HepG2 (cell line): ENCODE measurements around the gene RALY. TPM values are rescaled to one million over a fixed set of nuclear protein-coding genes. Genes with fewer than 3 reads are reported as not detected.

Source experiments
- ATAC-seq: fragments of 200-7000 bp; cut with Tn5 transposase; 3 replicates; pipeline ENCODE4 v1.9.1; 2020; ENCODE audit warnings: mild to moderate bottlenecking, moderate library complexity
- BruUV-seq: library from RNA; stranded (reverse); fragments of 400-500 nt; replicated peaks from 2 replicates; lab custom pipeline; 2021; lab: Mats Ljungman, UMichigan
- CTCF ChIA-PET: fragments of 300-600 bp; formaldehyde crosslinking; extraction: SDS; loops from one replicate; lab custom pipeline; 2021; ENCODE audit warnings: low total read pairs, inconsistent platforms, low intra/inter-chr PET ratio; lab: Yijun Ruan, JAX
- POLR2A ChIA-PET: fragments of 350-600 bp; sonication (Branson Sonifier 250); formaldehyde crosslinking; loops from one replicate; lab custom pipeline; 2020; ENCODE audit warnings: antibody characterized with exemption, inconsistent platforms; lab: Yijun Ruan, JAX
- DNase-seq: peaks from one replicate; pipeline ENCODE4 v3.0.0-alpha.2; 2015; ENCODE audit warnings: low spot score
- FAIRE-seq: peaks from 3 replicates; lab custom pipeline; 2011; peaks lifted over from hg19 to GRCh38; lab: Jason Lieb, UNC
- H2AFZ ChIP-seq: one replicate; pipeline ENCODE4 v1.6.1; 2011; ENCODE audit warnings: low read length, inconsistent platforms
- H3K27ac ChIP-seq: fragments of 300-600 bp; 3 replicates; pipeline ENCODE4 v1.8.0; 2011; ENCODE audit warnings: mixed run types, mild to moderate bottlenecking, mixed read lengths, low read length, inconsistent platforms; ENCODE audit not compliant: insufficient read depth; ENCODE audit errors: extremely low read length
- H3K27me3 ChIP-seq, 2 experiments: fragments of 200-600 bp in 1 of 2; 2 replicates in 1 of 2; 3 replicates in 1 of 2; pipeline versions ENCODE4 v1.6.0 to v1.8.0; 2011; ENCODE audit warnings: low read length in 2 of 2, mild to moderate bottlenecking in 2 of 2, moderate library complexity in 2 of 2, inconsistent platforms in 1 of 2; ENCODE audit not compliant: insufficient read depth in 2 of 2, control insufficient read depth in 1 of 2
- H3K36me3 ChIP-seq, 2 experiments: fragments of 200-600 bp in 1 of 2; replicated peaks in 1 of 2; 2 replicates in 1 of 2; 3 replicates in 1 of 2; pipeline versions ENCODE4 v1.5.1 to v1.8.0; 2011; ENCODE audit warnings: low read length in 2 of 2, inconsistent platforms in 1 of 2; ENCODE audit not compliant: insufficient read depth in 2 of 2, control insufficient read depth in 1 of 2
- H3K4me1 ChIP-seq: 2 replicates; pipeline ENCODE4 v1.5.1; 2012; ENCODE audit warnings: low read length, inconsistent platforms; ENCODE audit not compliant: insufficient read depth
- H3K4me2 ChIP-seq: 2 replicates; pipeline ENCODE4 v1.6.0; 2011; ENCODE audit warnings: low read depth, low read length, inconsistent platforms
- H3K4me3 ChIP-seq, 3 experiments: fragments of 200-600 bp in 1 of 3; sonication (generic), shearing (Covaris generic) in 1 of 3; replicated peaks in 1 of 3; 2 replicates each; pipeline ENCODE4 v1.5.1; 2011 to 2016; ENCODE audit warnings: low read length in 3 of 3, inconsistent platforms in 2 of 3, low read depth in 2 of 3, mild to moderate bottlenecking in 2 of 3, control low read depth in 1 of 3, mixed read lengths in 1 of 3; ENCODE audit not compliant: insufficient read depth in 1 of 3
- H3K79me2 ChIP-seq: one replicate; pipeline ENCODE4 v1.6.1; 2011; ENCODE audit warnings: low read length, inconsistent platforms; ENCODE audit not compliant: insufficient read depth
- H3K9ac ChIP-seq: 2 replicates; pipeline ENCODE4 v1.6.0; 2011; ENCODE audit warnings: mild to moderate bottlenecking, low read depth, low read length, inconsistent platforms; ENCODE audit not compliant: insufficient read depth
- H3K9me3 ChIP-seq: 2 replicates; pipeline ENCODE4 v1.5.1; 2012; ENCODE audit warnings: mild to moderate bottlenecking, low read length
- H4K20me1 ChIP-seq: 2 replicates; pipeline ENCODE4 v1.6.0; 2011; ENCODE audit warnings: inconsistent platforms, mild to moderate bottlenecking, low read length, moderate library complexity; ENCODE audit not compliant: insufficient read depth
- IKZF4 ChIP-seq: sonication (generic); formaldehyde crosslinking; IDR thresholded peaks from 2 replicates; pipeline ENCODE4 v1.5.1; 2020; ENCODE audit warnings: borderline replicate concordance, mild to moderate bottlenecking, low read depth, missing genetic modification reagents; ENCODE audit errors: not compliant biosample characterization
- SNAPC2 ChIP-seq: sonication (generic); formaldehyde crosslinking; IDR thresholded peaks from 2 replicates; pipeline ENCODE4 v1.8.1; 2022; ENCODE audit warnings: mild to moderate bottlenecking, missing genetic modification reagents
- STAT6 ChIP-seq: sonication (generic); formaldehyde crosslinking; IDR thresholded peaks from 2 replicates; pipeline ENCODE4 v1.4.0; 2020; ENCODE audit warnings: missing genetic modification reagents, mild to moderate bottlenecking, borderline replicate concordance
- ZBTB26 ChIP-seq: IDR thresholded peaks from 2 replicates; pipeline ENCODE4 v1.6.1; 2016; ENCODE audit warnings: missing compliant biosample characterization, missing genetic modification reagents, borderline replicate concordance
- ZNF205 ChIP-seq: IDR thresholded peaks from 2 replicates; pipeline ENCODE4 v1.6.1; 2018; ENCODE audit warnings: missing biosample characterization, missing genetic modification reagents
- ZNF225 ChIP-seq: sonication (generic); formaldehyde crosslinking; IDR thresholded peaks from 2 replicates; pipeline ENCODE4 v1.4.0; 2020; ENCODE audit warnings: mild to moderate bottlenecking, missing genetic modification reagents
- ZNF235 ChIP-seq: sonication (generic); formaldehyde crosslinking; IDR thresholded peaks from 2 replicates; pipeline ENCODE4 v1.8.1; 2023; ENCODE audit warnings: mild to moderate bottlenecking, missing genetic modification reagents, borderline replicate concordance
- ZNF34 ChIP-seq: sonication (generic); formaldehyde crosslinking; IDR thresholded peaks from 2 replicates; pipeline ENCODE4 v1.4.0; 2020; ENCODE audit warnings: mild to moderate bottlenecking, missing genetic modification reagents, borderline replicate concordance
- ZNF350 ChIP-seq: sonication (generic); formaldehyde crosslinking; IDR thresholded peaks from 2 replicates; pipeline ENCODE4 v1.4.0; 2020; ENCODE audit warnings: mild to moderate bottlenecking, low read depth, missing genetic modification reagents, borderline replicate concordance
- ZNF691 ChIP-seq: sonication (generic); formaldehyde crosslinking; IDR thresholded peaks from 2 replicates; pipeline ENCODE4 v1.4.0; 2020; ENCODE audit warnings: missing genetic modification reagents, low read depth, mild to moderate bottlenecking, borderline replicate concordance
- WGBS: methylation state at CpG from one replicate; pipeline ENCODE4 v1.1.6; 2017; ENCODE audit warnings: low lambda C conversion rate; 5-methylcytosine and 5-hydroxymethylcytosine counted together
- in situ Hi-C: cut with HindIII; loops from 2 replicates; pipeline ENCODE4 v1.10.0; 2017; ENCODE audit warnings: low pct_unique_long_range_greater_than_20kb; ENCODE audit not compliant: extremely low pct_ligation_motif_present
- intact Hi-C: fragments of 100-400 bp; cut with micrococcal nuclease; formaldehyde crosslinking; loops from one replicate; pipeline ENCODE4 v1.10.0; 2022; ENCODE audit not compliant: unreplicated experiment
- polyA plus RNA-seq, 8 experiments: library from polyadenylated mRNA; depleted of rRNA in 3 of 8; stranded (reverse) in 7 of 8; unstranded in 1 of 8; fragments of >200 nt; fragmentation: Illumina TruSeq in 4 of 8; extraction: Trizol in 4 of 8; gene quantifications; 2 replicates each; pipeline versions ENCODE4 v1.2.1 to v1.2.3, GENCODE V29; 2011 to 2016; ENCODE audit warnings: low read depth in 4 of 8, missing spikeins in 1 of 8, mixed read lengths in 1 of 8; ENCODE audit not compliant: insufficient read depth in 1 of 8
- total RNA-seq, 5 experiments: library from RNA; depleted of rRNA; stranded (reverse); fragments of >200 nt; fragmentation: Illumina TruSeq; extraction: Trizol; gene quantifications; 2 replicates each; pipeline ENCODE4 v1.2.3, GENCODE V29; 2016; ENCODE audit warnings: low read depth in 1 of 5

RALY gene
- total and polyA plus RNA-seq, 2 of the 13 experiments (the other 11 are each of a cell fraction or from before 2014, with no cell fraction given): 178 to 186 TPM

GRCh38 chr20:34011275-34011674 is 17.6 kb downstream of the RALY start:
- in situ Hi-C loops: no loop called here
- Histone ChIP-seq H3K9me3 (no peaks in the 10 kb centered on the region), H3K4me2 (no peak overlapping the region), H3K4me1 (peaks cover 96% of the 10 kb centered on the region), H3K27ac (no peak overlapping the region), H3K9ac (no peak overlapping the region), H2AFZ (no peak overlapping the region), H3K27me3 (no peaks in the 10 kb centered on the region), H3K4me3 (no peak overlapping the region), H3K36me3 (peaks cover 4 to 9% of the 10 kb centered on the region in 2 experiments; a peak in 1 of 5 replicates), H4K20me1 (peaks cover 48% of the 10 kb centered on the region), H3K79me2 (peaks cover 98% of the 10 kb centered on the region)
- intact Hi-C loops: no loop called here
- ChIA-PET CTCF (no interaction called here), POLR2A (interaction anchor here (0.7 to 12.7 kb wide), 4 partner anchors 8 to 23 kb away, joined by 3 to 315 read pairs (median 4); partner anchors contain the start of gene RALY)
- no TSS peak for BruUV-seq
- TF ChIP-seq ZNF235 (CRISPR knock-in tag) (no peak), ZNF691 (CRISPR knock-in tag) (no peak), ZNF205 (CRISPR knock-in tag) (no peak), IKZF4 (CRISPR knock-in tag) (no peak), ZNF225 (no peak), STAT6 (CRISPR knock-in tag) (no peak), SNAPC2 (CRISPR knock-in tag) (no peak), ZNF350 (CRISPR knock-in tag) (no peak), ZNF34 (CRISPR knock-in tag) (no peak), ZBTB26 (CRISPR knock-in tag) (no peak)
- WGBS: 96% methylated on average over 1 of the region's 1 CpG
- FAIRE-seq (no peak), DNase-seq (no peak), ATAC-seq (no peak)
